Body of pancreas (tissue), 4 donors: ENCODE results near the gene PDE9A. TPM values are rescaled to one million over a fixed set of nuclear protein-coding genes. Genes with fewer than 3 reads are reported as not detected.
A peak's percentile ranks its signal among the peaks of the same experiment; 100 is the strongest.

ENCODE experiments used
- ATAC-seq: fragments of 150-250 bp; one replicate; pipeline ENCODE4 v1.9.1; 2016
- DNase-seq, 4 donors: peaks; one replicate each; pipeline ENCODE4 v3.0.0-alpha.2; 2019
- H3K27ac ChIP-seq, 4 donors: fragments of 200-600 bp; sonication (generic); 1 replicate in 3 of 4; 2 replicates in 1 of 4; pipeline versions ENCODE4 v1.5.1 to v1.6.1; 2016 to 2019; ENCODE audit warnings: mild to moderate bottlenecking in 1 of 4, mixed read lengths in 1 of 4, moderate library complexity in 1 of 4
- H3K27me3 ChIP-seq, 2 donors: fragments of 200-600 bp; sonication (generic); one replicate each; pipeline ENCODE4 v1.6.0; 2016; ENCODE audit warnings: mild to moderate bottlenecking in 1 of 2
- H3K36me3 ChIP-seq, 2 donors: fragments of 200-600 bp; sonication (generic); replicated peaks in 1 of 2; 2 replicates each; pipeline ENCODE4 v1.5.1; 2016; ENCODE audit warnings: low read depth in 2 of 2; ENCODE audit not compliant: insufficient read depth in 1 of 2
- H3K4me1 ChIP-seq: fragments of 200-600 bp; sonication (generic); one replicate; pipeline ENCODE4 v1.6.0; 2016
- H3K4me3 ChIP-seq, 2 donors: fragments of 200-600 bp; sonication (generic); 1 replicate in 1 of 2; 2 replicates in 1 of 2; pipeline ENCODE4 v1.5.1; 2016 to 2019
- H3K9me3 ChIP-seq, 3 donors: fragments of 200-600 bp; sonication (generic); 1 replicate in 2 of 3; 2 replicates in 1 of 3; pipeline ENCODE4 v1.5.1; 2016
- CTCF ChIP-seq, 7 experiments: fragments of 450-650 bp in 4 of 7; fragments of 200-600 bp in 3 of 7; sonication (generic) in 3 of 7; IDR thresholded peaks; one replicate each; pipeline ENCODE4 v1.5.1; 2016 to 2019; ENCODE audit warnings: antibody characterized with exemption in 7 of 7
- POLR2A ChIP-seq, 3 donors: fragments of 450-650 bp; IDR thresholded peaks; one replicate each; pipeline ENCODE4 v1.6.1; 2016; ENCODE audit warnings: antibody characterized with exemption in 3 of 3, mild to moderate bottlenecking in 2 of 3
- WGBS, 2 donors: methylation state at CpG; one replicate each; pipeline ENCODE4 v1.1.5; 2017; 5-methylcytosine and 5-hydroxymethylcytosine counted together
- intact Hi-C: fragments of 100-400 bp; cut with DNase I; formaldehyde crosslinking; loops from one replicate; pipeline ENCODE4 v1.15.1; 2023
- total RNA-seq, 2 donors: library from RNA; depleted of rRNA; stranded (reverse); fragments of >200 nt; gene quantifications; one replicate each; pipeline ENCODE4 v1.1.0, GENCODE V29; 2016

PDE9A gene
- total RNA-seq, 2 donors from 2014 or later, result 5.2 to 7.9 TPM

GRCh38 chr21:42621166-42621818 is 32.1 kb upstream of the PDE9A start:
- Histone ChIP-seq H3K27me3 (no peaks in the 10 kb centered on the region), H3K36me3 (no peaks in the 10 kb centered on the region), H3K4me3 (no peak overlapping the region), H3K4me1 (peaks cover 22% of the 10 kb centered on the region), H3K9me3 (no peaks in the 10 kb centered on the region), H3K27ac (no peak overlapping the region)
- TF ChIP-seq CTCF (IDR thresholded peaks at IDR 0.05), result no peak
- no peak for TF ChIP-seq POLR2A (IDR thresholded peaks at IDR 0.05)
- intact Hi-C loops, result no loop called here
- DNase-seq (peak in 1 of 4 donors; percentile 18), ATAC-seq (no peak)
- WGBS, 2 donors, result 64 to 74% methylated on average over 14 to 15 of the region's 15 CpGs

GRCh38 chr21:42621819-42622177 is 31.6 kb upstream of the PDE9A start:
- intact Hi-C loops, result no loop called here
- DNase-seq (no peak), ATAC-seq (no peak)
- no peak for TF ChIP-seq POLR2A (IDR thresholded peaks at IDR 0.05)
- no peak for TF ChIP-seq CTCF (IDR thresholded peaks at IDR 0.05)
- Histone ChIP-seq H3K27me3 (no peaks in the 10 kb centered on the region), H3K27ac (no peak overlapping the region), H3K4me3 (no peak overlapping the region), H3K36me3 (no peaks in the 10 kb centered on the region), H3K9me3 (no peaks in the 10 kb centered on the region), H3K4me1 (peaks cover 17% of the 10 kb centered on the region)
- WGBS, 2 donors, result 76 to 82% methylated on average over 9 of the region's 9 CpGs

- TF ChIP-seq POLR2A (IDR thresholded peaks at IDR 0.05) (no peak), CTCF (IDR thresholded peaks at IDR 0.05) (no peak)
- no peak overlapping the region for H3K27ac ChIP-seq
- intact Hi-C loops, result no loop called here
- no peaks in the 10 kb centered on the region for H3K36me3 ChIP-seq
- H3K4me1 ChIP-seq, result peaks cover 16% of the 10 kb centered on the region
- no peaks in the 10 kb centered on the region for H3K9me3 ChIP-seq
- DNase-seq (no peak), ATAC-seq (no peak)
- 78 to 90% methylated on average over 7 of the region's 7 CpGs for WGBS, 2 donors
- H3K4me3 ChIP-seq, result no peak overlapping the region
- no peaks in the 10 kb centered on the region for H3K27me3 ChIP-seq
Measured at GRCh38 chr21:42622284-42622683, 31.1 kb upstream of the PDE9A start.

- Histone ChIP-seq H3K27me3 (no peaks in the 10 kb centered on the region), H3K36me3 (no peaks in the 10 kb centered on the region), H3K27ac (peak overlapping the region in 2 of 4 donors; percentile 45 to 48), H3K4me3 (no peak overlapping the region), H3K9me3 (no peaks in the 10 kb centered on the region), H3K4me1 (peaks cover 16% of the 10 kb centered on the region)
- TF ChIP-seq POLR2A (IDR thresholded peaks at IDR 0.05), result no peak
- TF ChIP-seq CTCF (IDR thresholded peaks at IDR 0.05), result no peak
- WGBS, 2 donors, result 82 to 86% methylated on average over 7 of the region's 7 CpGs
- ATAC-seq (no peak), DNase-seq (no peak)
- intact Hi-C loops, result no loop called here
Measured at GRCh38 chr21:42623694-42624093, 29.7 kb upstream of the PDE9A start.
